ENCODE data around the gene NEDD8. TPM values are rescaled to one million over a fixed set of nuclear protein-coding genes. Genes with fewer than 3 reads are reported as not detected.
A peak's percentile ranks its signal among the peaks of the same experiment; 100 is the strongest.

Gene NEDD8
- total and polyA plus RNA-seq, 2 donors (not counting 1 experiment from before 2014, with no cell fraction given), result 86.7 to 98.5 TPM

GRCh38 chr14:24207104-24207551 is 25.0 kb downstream of the NEDD8 start:
- H3K9me3 Mint-ChIP-seq (ENCODE audit: insufficient read depth), result no peaks in the 10 kb centered on the region
- CTCF ChIA-PET, result interaction anchor here (0.6 to 2.5 kb wide), 4 partner anchors 12 to 117 kb away, joined by 3 to 9 read pairs (median 4); partner anchors contain the start of genes TINF2 and TM9SF1
- POLR2A ChIA-PET, result interaction anchor here (1.3 kb wide), 1 partner anchor 11 kb away, joined by 3 read pairs; no protein-coding TSS in a partner anchor
- Histone ChIP-seq H3K36me3 (replicated peaks in 1 of 2; ENCODE audit: control extremely low read depth in 1 of 2, control insufficient read depth in 1 of 2, extremely low read depth in 1 of 2, insufficient read depth in 2 of 2, low read length in 1 of 2) (peaks cover 4 to 68% of the 10 kb centered on the region in 2 experiments), H3K4me1 (ENCODE audit: control insufficient read depth in 2 of 2, insufficient read depth in 2 of 2, low read length in 2 of 2) (peaks cover 17 to 18% of the 10 kb centered on the region in 2 donors), H4K20me1 (ENCODE audit: control insufficient read depth, insufficient read depth, low read length, poor library complexity, severe bottlenecking) (peaks cover 16% of the 10 kb centered on the region), H3K4me3 (ENCODE audit: control extremely low read depth in 1 of 5, extremely low read depth in 1 of 5, insufficient read depth in 1 of 5, low read depth in 2 of 5, low read length in 4 of 5) (no peak overlapping the region), H3K27me3 (replicated peaks in 1 of 4; ENCODE audit: control extremely low read depth in 1 of 4, control insufficient read depth in 3 of 4, insufficient read depth in 4 of 4, low read length in 3 of 4) (no peaks in the 10 kb centered on the region), H3K9me3 (ENCODE audit: control extremely low read depth in 1 of 3, control insufficient read depth in 2 of 3, insufficient read depth in 1 of 3, low read length in 2 of 3) (no peaks in the 10 kb centered on the region), H2AFZ (ENCODE audit: insufficient read depth, low read depth, low read length, poor library complexity, severe bottlenecking) (no peak overlapping the region), H3K4me2 (replicated peaks; ENCODE audit: low read depth, low read length, poor library complexity, severe bottlenecking) (no peak overlapping the region), H3K9ac (ENCODE audit: low read length) (no peak overlapping the region), H3K27ac (ENCODE audit: low read length in 2 of 2) (peak overlapping the region; percentile 20 to 48), H3K79me2 (ENCODE audit: control insufficient read depth, insufficient read depth, low read length) (peaks cover 77% of the 10 kb centered on the region)
- peak; percentile 75 for ATAC-seq (ENCODE audit: low read depth)
- TF ChIP-seq CTCF (IDR thresholded peaks at IDR 0.05) (no peak), EZH2 (IDR thresholded peaks at IDR 0.05; ENCODE audit: borderline replicate concordance, insufficient read depth, low read depth, low read length, poor library complexity, severe bottlenecking) (no peak)
- H3K4me1 Mint-ChIP-seq, result peaks cover 28% of the 10 kb centered on the region
- peak overlapping the region; percentile 82 for H3K27ac Mint-ChIP-seq
- 48% methylated on average over 5 of the region's 5 CpGs for WGBS (ENCODE audit: insufficient coverage)
- DNase-seq, result no peak
- peak overlapping the region; percentile 2 for H3K4me3 Mint-ChIP-seq
- intact Hi-C loops (cut with micrococcal nuclease), result no loop called here
- no peaks in the 10 kb centered on the region for H3K27me3 Mint-ChIP-seq
